Activated T-cell treated with anti-CD3 and anti-CD28 coated beads, Interleukin-2, amount 50 U/mL, for 48 hours (primary cell): ENCODE results near the gene MLEC.
"Not testable (repeated sequence)": the region's sequence is repeated elsewhere in the genome, so short reads cannot be mapped to it uniquely, and the experiment has no call there.

Experiments
- DNase-seq, 2 experiments: peaks; one replicate each; pipeline ENCODE4 v3.0.0-alpha.2; 2020

MLEC gene

DNA sequence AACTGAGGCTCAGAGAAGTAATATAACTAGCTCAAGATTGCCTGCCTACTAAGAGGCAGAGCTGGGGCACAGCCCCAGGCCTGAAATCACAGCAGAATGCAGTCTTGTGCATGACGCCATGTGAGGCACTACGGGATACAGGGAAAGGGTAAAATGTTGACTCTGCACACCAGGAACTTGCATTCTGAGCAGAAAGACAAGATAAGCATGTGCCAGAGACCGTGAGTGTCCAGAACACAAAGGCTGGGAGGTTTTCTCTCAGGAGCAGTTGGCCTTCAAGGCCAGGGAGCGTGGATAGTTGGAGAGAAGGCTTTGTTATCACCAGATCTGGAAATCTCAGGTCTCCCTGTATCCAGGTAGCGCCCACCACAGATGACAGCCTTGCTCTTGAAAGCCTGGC is 23.2 kb upstream of the MLEC start:
- DNase-seq = no peak

DNA sequence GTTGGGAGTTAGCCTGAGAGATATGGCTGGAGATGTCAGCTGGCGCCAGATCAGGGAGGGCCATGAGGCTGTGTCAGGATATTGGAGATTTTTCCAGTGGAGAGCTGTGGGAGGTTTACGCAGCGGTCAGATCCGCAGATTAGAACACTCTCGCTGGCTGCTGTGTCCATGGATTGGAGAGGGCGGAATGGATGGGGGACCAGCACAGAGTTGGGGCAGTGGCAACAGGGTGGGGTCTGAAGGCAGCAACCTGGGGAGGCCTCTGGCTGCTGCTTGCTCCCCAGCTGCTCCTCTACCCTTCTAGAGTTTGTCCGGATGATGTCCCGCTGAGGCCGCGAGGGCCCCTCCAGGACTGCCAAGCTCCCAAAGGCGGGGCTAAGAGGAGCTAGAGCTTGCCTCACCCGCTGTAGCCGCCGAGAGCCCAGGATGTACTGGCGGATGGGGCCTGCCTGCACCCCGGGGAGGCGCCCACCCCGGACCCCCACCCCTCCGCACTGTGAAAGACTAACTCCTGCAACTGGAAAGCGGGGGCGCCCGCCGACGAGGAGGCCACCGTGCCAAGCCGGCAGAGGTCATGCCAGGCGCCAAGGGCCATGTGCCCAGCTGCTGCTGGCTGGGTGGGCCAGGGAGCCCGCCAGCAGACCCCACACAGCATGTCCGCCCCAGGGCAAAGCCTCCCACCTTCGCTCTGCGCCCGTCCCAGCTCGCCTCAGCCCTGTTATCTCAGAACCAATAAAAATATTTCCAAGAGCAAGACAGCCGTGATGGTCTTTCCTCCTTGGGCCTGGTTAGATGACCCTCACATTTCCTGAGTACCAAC is 20.2 kb upstream of the MLEC start:
- DNase-seq = no peak

DNA sequence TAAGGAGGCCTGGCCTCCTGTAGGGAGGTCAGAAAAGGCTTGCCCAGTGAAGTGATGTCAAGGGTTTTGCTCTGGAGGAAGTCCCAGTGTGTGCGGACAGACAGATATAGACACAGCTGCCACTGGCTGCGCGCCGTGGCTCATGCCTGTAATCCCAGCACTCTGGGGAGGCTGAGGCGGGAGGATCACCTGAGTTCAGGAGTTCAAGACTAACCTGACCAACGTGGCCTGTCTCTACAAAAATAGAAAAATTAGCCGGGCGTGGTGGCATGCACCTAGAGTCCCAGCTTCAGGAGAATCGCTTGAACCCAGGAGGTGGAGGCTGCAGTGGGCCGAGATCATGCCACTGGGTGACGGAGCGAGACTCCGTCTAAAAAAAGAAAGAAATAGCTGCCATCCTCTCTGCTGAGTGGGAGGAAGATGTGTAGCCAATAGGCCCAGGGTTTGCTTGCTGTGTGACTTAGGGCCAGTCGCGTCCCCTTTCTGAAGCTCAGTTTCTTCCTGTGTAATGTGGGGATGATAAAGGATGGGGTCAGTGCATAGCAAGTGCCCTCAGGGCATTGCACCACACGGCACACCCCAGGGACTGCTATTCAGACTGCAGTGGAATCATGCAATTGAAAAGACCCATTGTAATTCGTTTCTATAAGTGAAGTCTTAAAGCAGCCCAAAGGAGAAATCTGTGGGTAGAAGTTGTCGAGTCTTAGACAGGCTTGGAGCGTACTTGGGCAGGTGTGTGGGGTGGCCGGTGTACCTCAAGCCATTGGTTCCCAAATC is 18.7 kb upstream of the MLEC start:
- DNase-seq = no peak

DNA sequence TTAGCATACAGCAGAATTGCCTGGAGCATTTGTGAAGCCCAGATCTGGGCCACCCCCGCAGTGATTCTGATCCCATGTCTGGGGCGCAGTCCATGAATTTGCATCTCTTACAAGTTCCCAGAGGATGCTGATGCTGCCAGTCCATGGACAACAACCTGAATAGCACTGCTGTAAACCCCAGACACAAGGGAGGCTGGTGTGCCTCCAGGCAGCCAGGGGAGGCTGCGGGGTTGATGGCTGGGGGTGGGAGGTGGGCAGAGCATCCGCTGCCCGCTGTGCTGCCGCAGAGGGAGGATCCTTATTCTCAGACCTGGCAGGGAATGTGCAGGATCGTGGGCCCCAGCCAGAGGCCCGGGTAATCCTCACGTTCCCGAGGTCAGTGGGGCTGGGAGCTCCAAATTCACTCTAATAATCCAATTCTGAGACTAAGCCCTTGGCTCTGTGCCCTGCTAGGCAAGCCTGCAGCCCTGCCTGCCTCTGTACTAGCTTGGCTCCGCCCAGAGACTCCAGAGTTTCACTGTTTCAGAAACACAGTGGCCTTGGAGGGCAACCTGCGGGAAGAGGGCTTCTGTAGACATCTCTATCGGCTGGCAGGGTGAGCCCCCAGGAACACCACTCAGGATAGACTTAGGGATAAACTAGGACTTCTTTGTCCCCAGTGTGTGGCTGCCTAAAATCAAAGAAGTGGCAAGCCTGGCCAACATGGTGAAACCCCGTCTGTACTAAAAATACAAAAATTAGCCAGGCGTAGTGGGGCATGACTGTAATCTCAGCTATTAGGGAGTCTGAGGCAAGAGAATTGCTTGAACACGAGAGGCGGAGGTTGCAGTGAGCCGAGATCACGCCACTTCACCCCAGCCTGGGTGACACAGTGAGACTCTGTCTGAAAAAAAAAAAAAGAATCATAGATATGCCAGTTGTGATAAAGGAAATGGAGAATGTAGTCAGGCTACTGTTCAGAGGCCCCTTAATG is 17.8 kb upstream of the MLEC start:
- no peak for DNase-seq

- DNase-seq = not testable (repeated sequence)
Observed at GRCh38 chr12:120670237-120670636, 16.7 kb upstream of the MLEC start.

DNA sequence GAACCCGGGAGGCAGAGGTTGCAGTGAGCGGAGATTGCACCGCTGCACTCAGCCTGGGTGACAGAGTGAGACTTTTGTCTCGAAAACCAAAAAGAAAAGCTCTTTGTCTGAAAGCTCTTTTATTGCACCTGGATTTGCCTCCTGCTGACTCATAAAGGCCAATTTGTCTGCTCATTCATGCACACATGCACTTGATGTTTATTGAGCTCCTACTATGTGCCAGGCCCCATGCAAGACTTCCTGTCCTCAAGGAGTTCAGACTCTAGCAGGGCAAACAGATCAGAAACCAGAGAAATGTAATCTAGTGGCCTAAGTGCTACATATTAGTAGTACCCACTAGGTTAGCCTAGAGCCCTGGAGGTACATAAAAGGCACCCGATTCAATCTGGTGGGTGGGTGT is 16.3 kb upstream of the MLEC start:
- no peak for DNase-seq

- DNase-seq = no peak
Observed at GRCh38 chr12:120674097-120674636, 12.8 kb upstream of the MLEC start.

- peak; percentile 37 to 49 for DNase-seq
Observed at GRCh38 chr12:120677765-120678473, 9.0 kb upstream of the MLEC start.

GRCh38 chr12:120678572-120678971 is 8.4 kb upstream of the MLEC start:
- peak; percentile 24 to 25 for DNase-seq

- DNase-seq = no peak
Observed at GRCh38 chr12:120680165-120680738, 6.7 kb upstream of the MLEC start.

DNA sequence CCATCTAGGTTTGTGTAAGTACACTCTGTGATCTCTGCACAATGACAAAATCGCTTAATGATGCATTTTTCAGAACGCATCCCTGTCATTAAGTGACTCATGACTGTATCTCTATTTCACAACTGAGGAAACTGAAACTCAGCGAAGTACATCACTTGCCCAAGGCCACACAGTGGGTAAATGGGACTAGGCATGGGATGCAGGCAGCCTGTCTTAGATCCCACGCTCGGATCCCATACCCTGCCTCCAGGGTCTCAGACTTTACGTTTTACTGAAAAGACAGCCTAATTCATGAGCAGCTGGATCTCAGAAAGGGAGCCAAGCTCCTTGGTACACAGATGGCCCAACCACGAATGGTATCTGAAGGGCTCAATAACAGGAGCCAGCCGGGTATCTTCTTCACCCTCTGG is 2.4 kb upstream of the MLEC start:
- peak; percentile 38 to 45 for DNase-seq

DNA sequence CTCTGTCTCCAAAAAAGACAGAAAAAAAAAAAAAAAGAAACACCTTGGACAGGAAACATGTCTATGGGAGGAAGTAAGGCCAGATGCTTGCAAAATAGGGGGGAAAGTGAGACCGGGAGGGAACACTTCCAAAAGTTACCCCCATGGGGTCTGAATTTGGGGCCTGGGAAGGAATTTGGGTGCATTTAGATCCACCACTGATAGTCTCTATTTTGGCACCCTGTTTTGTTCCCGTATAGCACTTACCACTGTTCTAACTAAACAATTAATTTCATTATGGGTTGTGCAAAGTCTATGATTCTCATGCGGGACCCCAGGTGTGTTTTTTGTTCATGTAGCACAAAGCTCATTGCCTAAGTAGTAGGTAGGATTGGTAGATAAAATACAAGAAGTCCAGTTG is 1.4 kb upstream of the MLEC start:
- no peak for DNase-seq

GRCh38 chr12:120686151-120686689 is 729 bp upstream of the MLEC start:
- peak; percentile 97 for DNase-seq

GRCh38 chr12:120687578-120688289 is 785 bp downstream of the MLEC start:
- peak; percentile 54 to 55 for DNase-seq

DNA sequence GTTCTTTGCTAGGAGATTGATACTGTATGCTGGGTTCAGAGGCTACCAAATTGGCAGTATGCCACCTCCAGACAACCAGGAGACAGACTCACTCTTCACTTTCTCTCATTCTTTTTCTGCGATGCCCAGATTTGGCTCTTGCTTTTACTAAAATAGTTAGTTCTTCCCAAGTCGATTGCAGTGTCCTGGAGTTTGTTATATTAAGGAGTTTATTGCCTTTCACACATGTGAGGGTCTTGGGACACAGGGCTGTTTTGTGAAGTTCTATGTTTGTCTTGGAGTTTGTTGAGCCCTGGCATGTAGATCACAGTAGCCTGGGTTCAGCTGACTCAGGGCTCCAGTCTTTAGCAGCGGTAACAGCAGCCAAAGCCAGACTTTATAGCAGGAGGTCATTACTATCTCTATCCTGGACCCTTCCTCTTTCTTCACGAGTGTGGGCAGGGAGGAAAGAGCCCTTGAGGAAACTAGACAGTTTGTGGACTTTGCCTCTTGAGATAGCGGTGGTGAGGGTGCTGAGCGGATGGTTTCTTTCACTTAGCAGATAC is 1.6 kb downstream of the MLEC start:
- DNase-seq = no peak

- no peak for DNase-seq
Observed at GRCh38 chr12:120689397-120690082, 2.6 kb downstream of the MLEC start.

DNA sequence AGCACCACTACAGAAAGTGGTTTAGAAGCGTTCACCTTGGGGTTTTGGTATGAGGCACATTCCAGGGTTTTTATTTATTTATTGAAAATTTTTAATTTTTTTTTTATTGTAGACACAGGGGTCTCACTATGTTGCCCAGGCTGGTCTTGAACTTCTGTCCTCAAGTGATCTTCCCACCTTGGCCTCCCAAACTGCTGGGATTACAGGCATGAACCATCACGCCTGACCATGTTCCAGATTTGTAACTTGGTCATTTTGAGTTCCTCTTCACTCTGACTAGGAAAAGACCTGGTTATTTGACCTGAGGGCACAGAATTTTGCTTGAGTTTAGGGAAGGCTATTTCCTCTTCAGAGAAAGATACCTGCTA is 3.1 kb downstream of the MLEC start:
- DNase-seq = no peak

DNA sequence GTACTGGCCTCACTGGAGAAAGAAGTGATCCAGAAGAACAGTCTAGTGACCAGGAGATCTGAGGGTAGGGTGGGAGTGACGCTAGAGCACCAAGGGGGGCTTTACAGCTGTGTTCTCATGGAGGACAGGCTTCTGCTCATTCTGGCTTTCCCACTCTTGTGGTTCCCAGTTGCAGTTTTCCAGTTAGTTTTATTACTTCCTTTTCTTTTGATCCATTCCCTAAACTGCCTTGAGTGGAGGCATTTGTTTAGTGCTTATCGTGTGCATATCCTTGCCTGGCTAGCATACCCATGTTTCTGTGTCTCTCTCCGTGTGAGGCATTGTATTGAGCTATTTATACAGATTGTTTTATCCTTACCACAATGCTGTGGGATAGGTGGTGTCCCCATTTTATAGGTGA is 4.0 kb downstream of the MLEC start:
- DNase-seq = no peak

DNA sequence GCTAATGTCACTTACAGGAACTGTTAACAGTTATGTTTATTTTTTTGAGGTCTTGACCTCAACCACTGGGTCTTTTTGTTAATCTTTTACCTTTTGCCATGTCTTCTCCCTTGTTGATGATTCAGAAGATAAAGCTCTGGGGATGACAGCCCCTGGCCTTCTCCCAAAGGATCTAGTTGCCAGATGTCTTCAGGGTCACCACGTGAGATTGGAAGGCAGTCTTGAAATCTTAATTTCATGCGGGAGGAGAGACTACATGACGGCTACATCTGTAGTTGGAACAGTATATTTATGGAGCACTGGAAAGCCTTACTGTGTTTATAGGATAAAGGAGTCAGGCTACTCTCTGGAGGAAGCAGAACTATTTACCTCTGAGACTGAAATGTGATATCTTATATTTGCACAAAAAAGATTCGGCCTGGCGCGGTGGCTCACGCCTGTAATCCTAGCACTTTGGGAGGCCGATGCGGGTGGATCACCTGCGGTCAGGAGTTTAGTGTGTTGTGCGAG is 5.6 kb downstream of the MLEC start:
- DNase-seq = no peak

GRCh38 chr12:120693848-120694247 is 6.9 kb downstream of the MLEC start:
- no peak for DNase-seq
